SK-N-SH (cell line): ENCODE measurements around the gene CKAP2L.

ENCODE experiments used
- EP300 ChIP-seq, 2 experiments: IDR thresholded peaks; 2 replicates each; pipeline versions ENCODE4 v1.4.0 to v1.6.1; 2012; ENCODE audit warnings: borderline replicate concordance in 1 of 2, low read depth in 1 of 2, low read length in 1 of 2
- EZH2phosphoT487 ChIP-seq: fragments of 200-600 bp; sonication (generic); IDR thresholded peaks from 2 replicates; pipeline ENCODE4 v1.6.1; 2017; ENCODE audit warnings: low read depth, mixed run types, mild to moderate bottlenecking, antibody characterized with exemption, moderate library complexity, borderline replicate concordance
- GATA2 ChIP-seq: sonication (generic); formaldehyde crosslinking; IDR thresholded peaks from 2 replicates; pipeline ENCODE4 v1.5.0; 2020; ENCODE audit warnings: mild to moderate bottlenecking, missing genetic modification reagents
- POLR2AphosphoS5 ChIP-seq: IDR thresholded peaks from 2 replicates; pipeline ENCODE4 v1.6.1; 2012; ENCODE audit warnings: low read depth, low read length
- SIN3A ChIP-seq: IDR thresholded peaks from 2 replicates; pipeline ENCODE4 v1.6.1; 2012; ENCODE audit warnings: low read depth, mild to moderate bottlenecking, low read length, moderate library complexity, borderline replicate concordance
- SMC3 ChIP-seq: IDR thresholded peaks from 2 replicates; pipeline ENCODE4 v1.6.1; 2012; ENCODE audit warnings: low read depth, low read length, improper control_type of control experiment
- USF1 ChIP-seq: IDR thresholded peaks from 2 replicates; pipeline ENCODE4 v1.4.0; 2012; ENCODE audit warnings: low read depth, borderline replicate concordance
- YY1 ChIP-seq: IDR thresholded peaks from 2 replicates; pipeline ENCODE4 v1.4.0; 2012; ENCODE audit warnings: low read depth, mild to moderate bottlenecking
- TF ChIP-seq, protein P1 (sequence below): fragments of 200-600 bp; sonication (generic); IDR thresholded peaks from 2 replicates; pipeline ENCODE4 v1.6.1; 2017; ENCODE audit warnings: antibody characterized with exemption, mild to moderate bottlenecking, moderate library complexity

DNA sequence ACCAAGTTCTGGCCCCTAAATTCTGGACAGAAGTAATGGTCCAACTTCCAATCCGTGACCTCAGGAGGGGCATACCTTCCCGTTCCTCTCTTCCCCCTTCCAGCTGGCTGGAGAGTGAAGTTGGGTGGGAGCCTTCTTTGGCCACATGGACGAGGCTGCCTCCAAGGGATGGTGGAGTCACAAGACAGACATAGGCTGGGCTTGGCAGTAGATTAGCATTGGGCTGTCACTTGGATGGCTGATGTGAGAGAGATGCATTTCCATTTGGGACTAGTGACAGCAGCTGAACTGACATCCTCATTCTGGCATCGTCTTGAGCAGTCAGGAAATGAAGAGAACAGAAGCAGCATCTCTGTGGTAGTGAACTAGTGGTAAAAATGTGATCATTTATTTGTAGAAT is 31.0 kb downstream of the CKAP2L start:
- TF ChIP-seq USF1 (no peak), GATA2 (CRISPR knock-in tag) (no peak), POLR2AphosphoS5 (no peak), EP300 (IDR thresholded peaks at IDR 0.05; ENCODE audit: borderline replicate concordance in 1 of 2, low read depth in 1 of 2, low read length in 1 of 2) (no peak), SIN3A (no peak), SMC3 (no peak), EZH2phosphoT487 (no peak), YY1 (no peak)
- TF ChIP-seq, protein P1, sequence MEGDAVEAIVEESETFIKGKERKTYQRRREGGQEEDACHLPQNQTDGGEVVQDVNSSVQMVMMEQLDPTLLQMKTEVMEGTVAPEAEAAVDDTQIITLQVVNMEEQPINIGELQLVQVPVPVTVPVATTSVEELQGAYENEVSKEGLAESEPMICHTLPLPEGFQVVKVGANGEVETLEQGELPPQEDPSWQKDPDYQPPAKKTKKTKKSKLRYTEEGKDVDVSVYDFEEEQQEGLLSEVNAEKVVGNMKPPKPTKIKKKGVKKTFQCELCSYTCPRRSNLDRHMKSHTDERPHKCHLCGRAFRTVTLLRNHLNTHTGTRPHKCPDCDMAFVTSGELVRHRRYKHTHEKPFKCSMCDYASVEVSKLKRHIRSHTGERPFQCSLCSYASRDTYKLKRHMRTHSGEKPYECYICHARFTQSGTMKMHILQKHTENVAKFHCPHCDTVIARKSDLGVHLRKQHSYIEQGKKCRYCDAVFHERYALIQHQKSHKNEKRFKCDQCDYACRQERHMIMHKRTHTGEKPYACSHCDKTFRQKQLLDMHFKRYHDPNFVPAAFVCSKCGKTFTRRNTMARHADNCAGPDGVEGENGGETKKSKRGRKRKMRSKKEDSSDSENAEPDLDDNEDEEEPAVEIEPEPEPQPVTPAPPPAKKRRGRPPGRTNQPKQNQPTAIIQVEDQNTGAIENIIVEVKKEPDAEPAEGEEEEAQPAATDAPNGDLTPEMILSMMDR, result no peak
